ENCODE results near the gene CACNA1S. TPM values are rescaled to one million over a fixed set of nuclear protein-coding genes. Genes with fewer than 3 reads are reported as not detected.

CACNA1S gene
- total and polyA plus RNA-seq, 2 of the 8 experiments (the other 6 are each of a cell fraction or from before 2014, with no cell fraction given), result 0.06 TPM; not detected in 1

DNA sequence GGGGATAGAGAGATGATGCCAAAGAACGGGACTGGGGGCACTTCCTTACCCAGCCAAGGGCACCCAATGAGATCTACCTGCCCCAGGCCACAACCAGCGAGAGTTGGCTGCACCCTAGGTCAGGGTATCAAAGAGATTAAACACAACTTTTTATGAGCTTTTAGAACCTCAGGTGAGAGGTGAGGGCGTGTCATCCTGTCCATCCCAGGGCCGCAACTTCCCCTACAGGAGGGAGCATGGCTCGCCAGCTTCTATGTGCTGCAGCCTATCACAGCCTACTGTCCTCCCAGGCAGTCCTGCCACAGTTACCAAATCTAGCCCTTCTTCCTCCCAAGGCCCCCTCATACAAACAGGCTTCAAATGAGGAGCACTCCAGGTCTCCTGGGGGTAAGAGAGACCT, 29.2 kb upstream of the CACNA1S start:
- no peak overlapping the region for H3K14ac ChIP-seq (ENCODE audit: insufficient read length)
- no peak overlapping the region for H2AK5ac ChIP-seq (ENCODE audit: low read depth, low read length)
- H4K20me1 ChIP-seq (replicated peaks in 1 of 2; ENCODE audit: control insufficient read depth in 1 of 2, insufficient read depth in 2 of 2, low read length in 2 of 2), result peaks cover 12 to 16% of the 10 kb centered on the region in 2 experiments
- DNase-seq (ENCODE audit: low read depth in 1 of 2, low spot score in 2 of 2) (no peak), FAIRE-seq (no peak)
- H2BK15ac ChIP-seq (ENCODE audit: low read length), result no peak overlapping the region
- H2BK5ac ChIP-seq (ENCODE audit: low read depth, low read length), result no peak overlapping the region
- no peak overlapping the region for H3K23ac ChIP-seq (ENCODE audit: insufficient read length)
- H4K5ac ChIP-seq (ENCODE audit: insufficient read length, low read depth, low read length), result no peak overlapping the region
- H2BK12ac ChIP-seq (ENCODE audit: low read depth, low read length), result no peak overlapping the region
- H3K79me1 ChIP-seq (ENCODE audit: low read depth, low read length), result no peaks in the 10 kb centered on the region
- ChIA-PET CTCF (ENCODE audit: partially characterized antibody) (interaction anchor here (1.1 to 5.8 kb wide), 7 partner anchors 8 to 112 kb away, joined by 3 to 32 read pairs (median 6); partner anchors contain the start of gene ASCL5), POLR2A (ENCODE audit: partially characterized antibody) (interaction anchor here (0.8 to 4.4 kb wide), 6 partner anchors 9 to 85 kb away, joined by 3 to 20 read pairs (median 4); partner anchors contain the start of gene TMEM9)
- no peak overlapping the region for H2AFZ ChIP-seq (ENCODE audit: low read length)
- peaks cover 46 to 84% (median 68%) of the 10 kb centered on the region in 4 experiments for H3K36me3 ChIP-seq (ENCODE audit: control insufficient read depth in 2 of 4, insufficient read depth in 4 of 4, low read length in 3 of 4)
- no peak for TF ChIP-seq BACH1 (IDR thresholded peaks at IDR 0.05; ENCODE audit: low read length)
- no peak for TF ChIP-seq PHF8 (conservative IDR thresholded peaks at IDR 0.05; ENCODE audit: low read depth, low read length)
- TF ChIP-seq JUND (IDR thresholded peaks at IDR 0.05; ENCODE audit: low read length), result no peak
- no peak for TF ChIP-seq POLR2AphosphoS5 (IDR thresholded peaks at IDR 0.05; ENCODE audit: low read depth, low read length)
- no peak for TF ChIP-seq SRF (IDR thresholded peaks at IDR 0.05; ENCODE audit: low read depth, low read length)
- no peak for TF ChIP-seq BRCA1 (IDR thresholded peaks at IDR 0.05; ENCODE audit: low read depth, low read length)
- no peak for TF ChIP-seq POLR2A (IDR thresholded peaks at IDR 0.05; ENCODE audit: control extremely low read depth in 1 of 2, low read depth in 2 of 2, low read length in 2 of 2)
- no peaks in the 10 kb centered on the region for H3K9me3 ChIP-seq (ENCODE audit: insufficient read depth in 2 of 2, low read depth in 1 of 2, low read length in 1 of 2)
- H3K79me2 ChIP-seq (ENCODE audit: control insufficient read depth in 1 of 2, insufficient read depth in 2 of 2, low read length in 2 of 2), result no peaks in the 10 kb centered on the region
- no peak overlapping the region for H3K27ac ChIP-seq (ENCODE audit: low read depth, low read length)
- no peak overlapping the region for H3K4ac ChIP-seq (replicated peaks; ENCODE audit: insufficient read length, low read depth, low read length)
- H3K27me3 ChIP-seq (replicated peaks in 1 of 4; ENCODE audit: control insufficient read depth in 3 of 4, extremely low read depth in 1 of 4, insufficient read depth in 3 of 4, low read length in 3 of 4), result no peaks in the 10 kb centered on the region
- H3K18ac ChIP-seq (ENCODE audit: extremely low read depth, low read length), result no peak overlapping the region
- no peak overlapping the region for H4K8ac ChIP-seq (ENCODE audit: extremely low read depth, insufficient read depth, low read length)
- no peaks in the 10 kb centered on the region for H3K23me2 ChIP-seq (ENCODE audit: low read depth, low read length)
- no peak overlapping the region for H2BK120ac ChIP-seq (replicated peaks; ENCODE audit: low read depth, low read length)
- no peak overlapping the region for H3K56ac ChIP-seq (replicated peaks; ENCODE audit: insufficient read length, low read depth, low read length)
- H4K91ac ChIP-seq (replicated peaks; ENCODE audit: insufficient read length, low read length), result no peak overlapping the region
- H3K4me1 ChIP-seq (replicated peaks in 1 of 4; ENCODE audit: control insufficient read depth in 3 of 4, insufficient read depth in 4 of 4, low read length in 3 of 4), result no peaks in the 10 kb centered on the region
- no peak overlapping the region for H3K9ac ChIP-seq (replicated peaks in 1 of 4; ENCODE audit: extremely low read depth in 1 of 4, low read depth in 3 of 4, low read length in 3 of 4)
- H3K4me3 ChIP-seq (ENCODE audit: extremely low read depth in 1 of 4, insufficient read depth in 2 of 4, low read depth in 3 of 4, low read length in 4 of 4), result no peak overlapping the region
- H2BK20ac ChIP-seq (ENCODE audit: low read length), result no peak overlapping the region
- H3K4me2 ChIP-seq (ENCODE audit: insufficient read depth in 1 of 2, low read depth in 2 of 2, low read length in 2 of 2), result no peak overlapping the region
- WGBS, 2 experiments (ENCODE audit: extremely low coverage in 1 of 2, insufficient coverage in 1 of 2, insufficient read length in 1 of 2, insufficient replicate concordance in 2 of 2, low coverage in 1 of 2, low lambda C conversion rate in 2 of 2, missing lambda C conversion rate in 1 of 2), result 92% methylated on average over 5 of the region's 5 CpGs; no CpG with 5 or more reads in 1 of the 2 experiments

All from H1 (cell line).